Measurements from ENCODE around the gene ARMCX4.

ARMCX4 gene

DNA sequence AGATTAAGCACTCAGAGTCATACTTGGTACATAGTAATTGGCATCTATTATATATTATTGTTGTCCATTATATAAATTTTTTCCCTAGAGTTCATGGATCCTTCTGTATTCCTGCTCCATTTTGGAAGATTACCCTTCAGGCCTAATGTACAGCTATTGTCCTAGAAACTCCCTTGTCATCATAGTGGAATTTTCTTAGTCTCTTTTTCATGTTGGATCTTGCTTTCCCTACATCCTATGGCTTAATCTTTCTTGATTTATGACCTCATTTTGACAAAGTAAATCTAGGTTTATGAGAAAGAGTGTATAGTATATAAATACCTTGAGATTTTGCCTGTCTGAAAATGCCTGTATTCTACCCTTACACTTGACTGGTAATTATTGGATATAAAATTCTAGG, 22.1 kb downstream of the ARMCX4 start:
- TF ChIP-seq POLR2A (IDR thresholded peaks at IDR 0.05; ENCODE audit: low read length) (no peak), GATA1 (IDR thresholded peaks at IDR 0.05; ENCODE audit: low read depth, low read length) (no peak)
- no peak for DNase-seq

- no peak for DNase-seq
- TF ChIP-seq POLR2A (IDR thresholded peaks at IDR 0.05; ENCODE audit: low read length) = no peak
- no peak for TF ChIP-seq GATA1 (IDR thresholded peaks at IDR 0.05; ENCODE audit: low read depth, low read length)
Measured at GRCh38 chrX:101507986-101508385, 22.7 kb downstream of the ARMCX4 start.

- TF ChIP-seq GATA1 (IDR thresholded peaks at IDR 0.05; ENCODE audit: low read depth, low read length) (no peak), POLR2A (IDR thresholded peaks at IDR 0.05; ENCODE audit: low read length) (no peak)
- no peak for DNase-seq
Measured at GRCh38 chrX:101530944-101531343, 45.7 kb downstream of the ARMCX4 start.
